LNCaP clone FGC (cell line): ENCODE measurements around the gene CFAP77.

Source experiments
- DNase-seq: peaks from one replicate; pipeline ENCODE4 v3.0.0-alpha.2; 2011; ENCODE audit warnings: low read depth
- H3K4me3 ChIP-seq: 2 replicates; pipeline ENCODE4 v1.5.1; 2011; ENCODE audit warnings: mild to moderate bottlenecking, low read depth, low read length, control low read depth
- TF ChIP-seq, protein P1 (sequence below): IDR thresholded peaks from 2 replicates; pipeline ENCODE4 v1.5.1; 2012; ENCODE audit warnings: mild to moderate bottlenecking; ENCODE audit not compliant: control insufficient read depth, insufficient read depth; ENCODE audit errors: extremely low read depth

The CFAP77 gene

DNA sequence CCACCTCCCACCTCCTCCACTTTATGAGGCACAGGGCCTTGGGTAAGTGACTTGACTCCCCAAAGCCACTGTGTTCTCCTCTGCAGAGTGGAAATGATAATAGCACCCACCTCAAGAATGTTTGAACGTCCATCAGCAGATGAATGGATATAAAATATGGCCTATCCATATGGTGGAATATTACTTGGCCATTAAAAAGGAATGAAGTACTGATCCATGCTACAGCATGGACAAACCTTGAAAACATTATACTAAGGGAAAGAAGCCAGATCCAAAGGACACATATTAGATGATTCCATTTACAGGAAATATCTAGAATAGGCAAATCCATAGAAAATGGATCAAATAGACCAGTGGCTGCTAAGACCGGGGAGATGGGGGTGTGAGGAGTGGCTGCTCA is 50.2 kb downstream of the CFAP77 start:
- DNase-seq = no peak
- TF ChIP-seq, protein P1, sequence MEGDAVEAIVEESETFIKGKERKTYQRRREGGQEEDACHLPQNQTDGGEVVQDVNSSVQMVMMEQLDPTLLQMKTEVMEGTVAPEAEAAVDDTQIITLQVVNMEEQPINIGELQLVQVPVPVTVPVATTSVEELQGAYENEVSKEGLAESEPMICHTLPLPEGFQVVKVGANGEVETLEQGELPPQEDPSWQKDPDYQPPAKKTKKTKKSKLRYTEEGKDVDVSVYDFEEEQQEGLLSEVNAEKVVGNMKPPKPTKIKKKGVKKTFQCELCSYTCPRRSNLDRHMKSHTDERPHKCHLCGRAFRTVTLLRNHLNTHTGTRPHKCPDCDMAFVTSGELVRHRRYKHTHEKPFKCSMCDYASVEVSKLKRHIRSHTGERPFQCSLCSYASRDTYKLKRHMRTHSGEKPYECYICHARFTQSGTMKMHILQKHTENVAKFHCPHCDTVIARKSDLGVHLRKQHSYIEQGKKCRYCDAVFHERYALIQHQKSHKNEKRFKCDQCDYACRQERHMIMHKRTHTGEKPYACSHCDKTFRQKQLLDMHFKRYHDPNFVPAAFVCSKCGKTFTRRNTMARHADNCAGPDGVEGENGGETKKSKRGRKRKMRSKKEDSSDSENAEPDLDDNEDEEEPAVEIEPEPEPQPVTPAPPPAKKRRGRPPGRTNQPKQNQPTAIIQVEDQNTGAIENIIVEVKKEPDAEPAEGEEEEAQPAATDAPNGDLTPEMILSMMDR = no peak
- no peak overlapping the region for H3K4me3 ChIP-seq

DNA sequence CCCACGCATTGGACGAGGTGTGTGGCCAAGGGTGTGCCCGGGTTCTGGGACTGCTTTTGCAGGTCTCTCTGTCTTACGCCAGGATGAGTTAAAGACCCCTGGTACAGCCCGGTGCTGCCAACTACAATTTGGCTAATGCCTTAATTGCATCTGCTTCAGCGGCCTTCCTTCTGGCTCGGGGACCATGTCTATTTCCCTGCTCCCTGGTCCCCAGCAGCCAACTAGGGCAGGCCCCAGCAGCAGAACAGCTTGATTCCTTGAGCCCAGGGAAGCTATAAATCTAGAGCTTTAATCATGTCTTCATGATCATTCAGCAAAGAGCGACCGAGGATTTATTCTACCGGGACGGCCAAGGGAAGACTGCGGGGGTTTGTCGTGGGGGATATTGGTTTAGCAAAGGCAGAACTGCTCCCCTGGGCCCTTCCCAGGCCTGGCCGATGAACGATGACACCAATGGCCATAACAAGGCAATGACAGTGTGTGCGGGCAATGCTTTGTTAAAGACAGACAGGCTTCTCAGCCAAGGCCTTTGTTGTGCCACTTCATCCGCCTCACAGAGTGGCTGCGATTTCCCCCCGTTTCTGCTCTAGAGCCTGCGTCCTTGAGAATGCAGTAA is 51.4 kb downstream of the CFAP77 start:
- TF ChIP-seq, protein P1 = no peak
- no peak for DNase-seq
- H3K4me3 ChIP-seq = no peak overlapping the region

DNA sequence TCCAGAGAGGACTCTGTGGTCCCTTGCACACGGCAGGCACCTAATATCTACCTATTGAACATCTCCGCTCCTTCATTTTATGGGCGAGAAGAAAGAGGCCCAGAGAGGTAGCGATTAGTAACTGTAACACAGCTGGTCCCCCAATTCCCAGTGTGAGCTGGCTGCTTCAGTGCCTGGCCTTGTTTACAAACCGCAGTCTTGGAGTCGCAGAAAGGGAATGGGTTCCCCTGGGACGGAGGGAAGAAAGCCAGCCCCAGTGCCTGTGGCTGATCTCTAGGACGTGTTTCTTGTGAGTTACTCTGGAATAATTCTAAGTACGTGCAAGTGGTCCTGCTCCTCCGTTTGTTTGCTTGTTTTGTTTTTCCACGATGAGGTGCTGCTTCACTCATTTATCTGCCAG is 52.0 kb downstream of the CFAP77 start:
- H3K4me3 ChIP-seq = no peak overlapping the region
- TF ChIP-seq, protein P1 = no peak
- DNase-seq = no peak

DNA sequence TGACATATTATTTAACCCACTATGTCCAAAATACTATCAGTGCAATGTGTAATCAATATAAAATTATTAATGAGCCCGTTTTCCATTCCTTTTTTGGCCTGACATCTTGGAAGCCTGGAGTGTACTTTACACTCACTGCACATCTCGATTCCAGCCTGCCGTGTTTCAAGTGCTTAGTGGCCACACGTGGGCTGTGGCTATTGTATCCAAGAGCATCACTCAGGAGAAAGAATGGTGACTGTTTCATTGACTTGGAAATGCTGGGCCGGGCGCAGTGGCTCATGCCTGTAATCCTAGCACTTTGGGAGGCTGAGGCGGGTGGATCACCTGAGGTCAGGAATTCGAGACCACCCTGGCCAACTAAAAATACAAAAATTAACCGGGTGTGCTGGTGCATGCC is 54.5 kb downstream of the CFAP77 start:
- TF ChIP-seq, protein P1 = no peak
- no peak for DNase-seq
- no peak overlapping the region for H3K4me3 ChIP-seq

DNA sequence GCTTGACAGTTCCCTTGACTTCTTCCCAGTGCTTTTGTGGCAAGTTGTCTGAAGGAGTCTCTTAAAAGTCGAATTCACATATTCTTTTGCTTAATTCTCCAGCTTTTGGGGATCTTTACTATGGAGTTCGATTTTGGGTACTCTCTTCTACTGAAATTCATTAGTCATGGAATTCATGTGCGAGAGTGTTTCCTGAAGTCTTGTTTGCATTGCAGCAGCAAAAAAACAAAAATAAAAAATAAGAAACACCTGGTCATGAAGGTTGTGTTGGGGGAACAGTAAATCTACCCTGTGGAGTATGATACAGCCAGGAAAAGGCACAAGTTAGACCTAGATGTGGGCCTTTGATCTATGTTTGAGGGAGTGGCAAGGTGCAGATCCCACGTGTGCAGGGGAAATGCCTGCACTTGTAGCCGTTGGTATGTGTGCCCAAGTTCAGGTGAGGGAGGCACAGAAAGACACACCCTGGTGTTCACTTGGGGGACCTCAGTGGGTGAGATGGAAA is 55.2 kb downstream of the CFAP77 start:
- TF ChIP-seq, protein P1 = no peak
- H3K4me3 ChIP-seq = no peak overlapping the region
- DNase-seq = no peak

DNA sequence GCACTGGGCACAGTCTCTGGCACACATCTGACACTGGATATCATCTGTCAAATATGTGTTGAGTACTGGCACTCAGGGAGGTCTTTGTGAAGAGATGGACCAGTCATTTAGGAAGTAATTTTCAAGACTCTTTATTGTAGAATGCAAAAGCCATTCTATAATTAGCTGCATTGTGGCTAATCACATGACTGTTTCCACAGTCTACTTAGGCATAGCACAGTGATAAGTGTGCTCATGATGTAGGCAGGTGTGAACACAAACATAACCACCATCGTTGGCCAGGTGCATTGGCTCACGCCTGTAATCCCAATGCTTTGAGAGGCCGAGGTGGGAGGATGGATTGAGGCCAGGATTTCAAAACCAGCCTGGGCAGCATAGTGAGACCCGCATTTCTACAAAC is 62.2 kb downstream of the CFAP77 start:
- TF ChIP-seq, protein P1 = no peak
- DNase-seq = no peak
- no peak overlapping the region for H3K4me3 ChIP-seq

DNA sequence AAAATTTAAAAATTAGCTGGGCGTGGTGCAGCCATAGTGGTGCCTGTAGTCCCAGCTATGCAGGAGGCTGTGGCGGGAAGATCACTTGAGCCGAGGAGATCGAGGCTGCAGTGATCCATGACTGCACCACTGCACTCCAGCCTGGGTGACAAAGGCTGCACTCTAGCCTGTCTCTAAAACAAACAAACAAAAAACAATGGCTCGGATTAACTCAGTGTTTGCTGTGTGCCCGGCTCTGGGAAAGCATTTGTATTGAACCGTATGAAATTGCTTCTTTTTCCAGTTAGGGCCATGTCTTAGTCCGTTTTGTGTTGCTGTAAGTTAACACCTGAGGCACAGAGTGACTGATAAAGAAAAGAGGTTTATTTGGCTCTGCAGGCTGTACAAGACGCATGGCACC is 62.6 kb downstream of the CFAP77 start:
- TF ChIP-seq, protein P1 = no peak
- no peak for DNase-seq
- H3K4me3 ChIP-seq = no peak overlapping the region
